Measurements from ENCODE around the gene MUC5B.

- TF ChIP-seq REST (IDR thresholded peaks at IDR 0.05; ENCODE audit: insufficient read depth in 1 of 2, low read depth in 2 of 2, low read length in 2 of 2) (no peak), SIN3A (IDR thresholded peaks at IDR 0.05; ENCODE audit: borderline replicate concordance, insufficient read depth, low read length) (no peak)
These were observed 60.2 kb downstream of the MUC5B start for GRCh38 chr11:1283091-1283511.
